HG03066 (cell line): Measurements from ENCODE around the gene TGM3.
A peak's percentile ranks its signal among the peaks of the same experiment; 100 is the strongest.

Source experiments
- ATAC-seq: cut with Tn5 transposase; IDR thresholded peaks from one replicate; pipeline ENCODE4 v1.9.1; 2021; ENCODE audit warnings: low read depth; ENCODE audit not compliant: unreplicated experiment

The TGM3 gene

GRCh38 chr20:2283706-2284423, 11.9 kb upstream of the TGM3 start:
- ATAC-seq, result no peak

GRCh38 chr20:2285193-2285592, 10.6 kb upstream of the TGM3 start:
- no peak for ATAC-seq

- no peak for ATAC-seq
Measured at GRCh38 chr20:2285613-2286012, 10.2 kb upstream of the TGM3 start.

GRCh38 chr20:2287504-2287903, 8.3 kb upstream of the TGM3 start:
- ATAC-seq, result no peak

- no peak for ATAC-seq
Measured at GRCh38 chr20:2289475-2289874, 6.3 kb upstream of the TGM3 start.

- ATAC-seq, result no peak
Measured at GRCh38 chr20:2290486-2290885, 5.3 kb upstream of the TGM3 start.

- no peak for ATAC-seq
Measured at GRCh38 chr20:2292416-2293110, 3.2 kb upstream of the TGM3 start.

- no peak for ATAC-seq
Measured at GRCh38 chr20:2293486-2293885, 2.3 kb upstream of the TGM3 start.

GRCh38 chr20:2293971-2294370, 1.8 kb upstream of the TGM3 start:
- ATAC-seq, result no peak

GRCh38 chr20:2295286-2295685, 515 bp upstream of the TGM3 start:
- ATAC-seq, result no peak

- no peak for ATAC-seq
Measured at GRCh38 chr20:2296524-2297356, 939 bp downstream of the TGM3 start.

GRCh38 chr20:2297357-2297728, 1.5 kb downstream of the TGM3 start:
- ATAC-seq, result no peak

GRCh38 chr20:2298116-2298515, 2.3 kb downstream of the TGM3 start:
- ATAC-seq, result no peak

GRCh38 chr20:2298701-2299100, 2.9 kb downstream of the TGM3 start:
- no peak for ATAC-seq

GRCh38 chr20:2299301-2299700, 3.5 kb downstream of the TGM3 start:
- ATAC-seq, result no peak

- ATAC-seq, result no peak
Measured at GRCh38 chr20:2300002-2300401, 4.2 kb downstream of the TGM3 start.

GRCh38 chr20:2300420-2300819, 4.6 kb downstream of the TGM3 start:
- no peak for ATAC-seq

GRCh38 chr20:2301164-2301622, 5.4 kb downstream of the TGM3 start:
- ATAC-seq, result peak; percentile 72

- ATAC-seq, result no peak
Measured at GRCh38 chr20:2302384-2303060, 6.7 kb downstream of the TGM3 start.

GRCh38 chr20:2303673-2304072, 7.9 kb downstream of the TGM3 start:
- ATAC-seq, result no peak

GRCh38 chr20:2304180-2304579, 8.4 kb downstream of the TGM3 start:
- no peak for ATAC-seq
